Suppressor macrophage treated with lipopolysaccharide for 1 hour (primary cell): Measurements from ENCODE around the gene SV2A.
A peak's percentile ranks its signal among the peaks of the same experiment; 100 is the strongest.
"Not testable (repeated sequence)": the region's sequence is repeated elsewhere in the genome, so short reads cannot be mapped to it uniquely, and the experiment has no call there.

Experiments used
- DNase-seq, 3 donors: peaks; one replicate each; pipeline ENCODE4 v3.0.0-alpha.2; 2020 to 2022

The SV2A gene

GRCh38 chr1:149886396-149887195 lies 31.0 kb downstream of the SV2A start:
- peak; percentile 93 to 99 (median 98) for DNase-seq

GRCh38 chr1:149886121-149886395 lies 31.6 kb downstream of the SV2A start:
- not testable (repeated sequence) for DNase-seq

- DNase-seq = peak; percentile 91 to 95 (median 92)
Measured at GRCh38 chr1:149885339-149886120, 32.1 kb downstream of the SV2A start.

- DNase-seq = peak; percentile 75 to 84 (median 79)
Measured at GRCh38 chr1:149884433-149885338, 33.0 kb downstream of the SV2A start.

- no peak for DNase-seq
Measured at GRCh38 chr1:149883598-149884247, 33.9 kb downstream of the SV2A start.

GRCh38 chr1:149881876-149882275 lies 35.8 kb downstream of the SV2A start:
- DNase-seq = no peak

GRCh38 chr1:149879556-149879955 lies 38.1 kb downstream of the SV2A start:
- DNase-seq = no peak

GRCh38 chr1:149877211-149877946 lies 40.3 kb downstream of the SV2A start:
- DNase-seq = no peak

GRCh38 chr1:149873060-149873459 lies 44.6 kb downstream of the SV2A start:
- not testable (repeated sequence) for DNase-seq

- DNase-seq = not testable (repeated sequence)
Measured at GRCh38 chr1:149866887-149867286, 50.8 kb downstream of the SV2A start.

GRCh38 chr1:149861497-149862054 lies 56.1 kb downstream of the SV2A start:
- not testable (repeated sequence) for DNase-seq

GRCh38 chr1:149860684-149861496 lies 56.8 kb downstream of the SV2A start:
- DNase-seq = not testable (repeated sequence)

GRCh38 chr1:149860271-149860670 lies 57.4 kb downstream of the SV2A start:
- not testable (repeated sequence) for DNase-seq
